DND-41 (cell line): ENCODE measurements around the gene EFCAB11.
A peak's percentile ranks its signal among the peaks of the same experiment; 100 is the strongest.

Experiments
- ATAC-seq: fragments of 200-7000 bp; cut with Tn5 transposase; 3 replicates; pipeline ENCODE4 v1.9.1; 2021; ENCODE audit warnings: low read depth; ENCODE audit not compliant: insufficient read depth
- DNase-seq: peaks from one replicate; pipeline ENCODE4 v3.0.0-alpha.2; 2020
- H2AFZ ChIP-seq: 2 replicates; pipeline ENCODE4 v1.6.0; 2012; ENCODE audit warnings: low read depth, low read length
- H3K27ac ChIP-seq: 2 replicates; pipeline ENCODE4 v1.5.1; 2012; ENCODE audit warnings: low read length, inconsistent platforms
- H3K27me3 ChIP-seq: fragments of 200-600 bp; sonication (generic); 2 replicates; pipeline ENCODE4 v1.6.0; 2012; ENCODE audit warnings: low read length, mild to moderate bottlenecking, inconsistent platforms; ENCODE audit not compliant: insufficient read depth, poor library complexity
- H3K36me3 ChIP-seq: 2 replicates; pipeline ENCODE4 v1.5.1; 2012; ENCODE audit warnings: low read length, inconsistent platforms; ENCODE audit not compliant: insufficient read depth
- H3K4me1 ChIP-seq: 2 replicates; pipeline ENCODE4 v1.5.1; 2012; ENCODE audit warnings: mild to moderate bottlenecking, low read length; ENCODE audit not compliant: insufficient read depth
- H3K4me2 ChIP-seq: 2 replicates; pipeline ENCODE4 v1.6.0; 2012; ENCODE audit warnings: mild to moderate bottlenecking, moderate library complexity, low read length, inconsistent platforms; ENCODE audit not compliant: insufficient read depth
- H3K4me3 ChIP-seq, 2 experiments: fragments of 200-600 bp in 1 of 2; shearing (Covaris generic) in 1 of 2; 2 replicates each; pipeline ENCODE4 v1.5.1; 2012 to 2016; ENCODE audit warnings: inconsistent platforms in 2 of 2, low read length in 2 of 2, mild to moderate bottlenecking in 2 of 2, low read depth in 1 of 2, moderate library complexity in 1 of 2
- H3K79me2 ChIP-seq: 2 replicates; pipeline ENCODE4 v1.6.0; 2012; ENCODE audit warnings: low read length, inconsistent platforms; ENCODE audit not compliant: insufficient read depth
- H3K9ac ChIP-seq: 2 replicates; pipeline ENCODE4 v1.6.0; 2012; ENCODE audit warnings: low read depth, mild to moderate bottlenecking, inconsistent platforms, low read length, moderate library complexity
- H3K9me3 ChIP-seq: 2 replicates; pipeline ENCODE4 v1.5.1; 2012; ENCODE audit warnings: low read length, moderate library complexity, mild to moderate bottlenecking, inconsistent platforms; ENCODE audit not compliant: insufficient read depth, severe bottlenecking
- H4K20me1 ChIP-seq: 2 replicates; pipeline ENCODE4 v1.6.0; 2012; ENCODE audit warnings: low read length; ENCODE audit not compliant: insufficient read depth
- EZH2 ChIP-seq: IDR thresholded peaks from 3 replicates; pipeline ENCODE4 v1.6.1; 2012; ENCODE audit warnings: borderline replicate concordance, low read depth, mild to moderate bottlenecking, moderate library complexity, low read length, inconsistent platforms; ENCODE audit not compliant: severe bottlenecking
- TF ChIP-seq, protein P1 (sequence below): IDR thresholded peaks from 2 replicates; pipeline ENCODE4 v1.5.1; 2012; ENCODE audit warnings: borderline replicate concordance, low read length, moderate library complexity, mild to moderate bottlenecking; ENCODE audit not compliant: poor library complexity, severe bottlenecking; ENCODE audit errors: extremely low read depth

The EFCAB11 gene

DNA sequence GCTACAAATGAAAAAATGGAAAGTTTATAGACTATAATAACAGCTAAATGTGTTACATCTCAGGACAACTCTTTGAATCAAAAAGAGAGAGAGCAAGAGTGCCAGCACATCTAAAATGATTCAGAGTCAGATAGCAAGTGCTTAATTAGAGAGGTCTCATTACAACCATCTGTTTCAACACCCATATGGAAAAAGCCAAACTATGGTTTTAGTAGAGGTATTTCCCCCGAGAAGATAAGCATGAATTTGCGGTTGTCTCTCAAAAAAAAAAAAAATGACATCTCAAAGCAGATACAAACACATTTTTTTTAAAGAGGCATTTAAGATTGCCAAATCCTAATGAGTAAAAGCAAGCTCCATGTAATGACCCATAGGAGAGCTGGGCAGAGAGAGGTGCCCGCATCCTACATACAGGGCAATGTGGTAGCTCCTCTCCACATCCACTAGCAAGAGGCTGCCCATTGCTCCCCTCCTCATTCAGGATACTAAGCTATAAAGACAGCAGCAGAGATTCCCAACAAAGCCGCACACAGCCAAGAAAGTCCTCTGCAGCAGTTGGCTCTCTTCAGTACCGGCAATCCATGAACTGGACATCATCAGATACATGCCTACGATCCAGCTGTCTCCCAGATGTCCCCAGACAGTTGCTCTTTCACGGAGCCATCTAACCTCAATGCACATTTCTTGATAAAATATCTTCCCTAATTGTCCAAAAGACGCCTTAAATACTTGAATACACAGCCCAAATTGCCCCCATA lies 100.4 kb downstream of the EFCAB11 start:
- no peaks in the 10 kb centered on the region for H3K9me3 ChIP-seq
- no peak overlapping the region for H3K27ac ChIP-seq
- H2AFZ ChIP-seq: no peak overlapping the region
- H3K36me3 ChIP-seq: no peaks in the 10 kb centered on the region
- no peak for ATAC-seq
- H3K27me3 ChIP-seq: no peaks in the 10 kb centered on the region
- no peak for DNase-seq
- no peak for TF ChIP-seq EZH2
- TF ChIP-seq, protein P1, sequence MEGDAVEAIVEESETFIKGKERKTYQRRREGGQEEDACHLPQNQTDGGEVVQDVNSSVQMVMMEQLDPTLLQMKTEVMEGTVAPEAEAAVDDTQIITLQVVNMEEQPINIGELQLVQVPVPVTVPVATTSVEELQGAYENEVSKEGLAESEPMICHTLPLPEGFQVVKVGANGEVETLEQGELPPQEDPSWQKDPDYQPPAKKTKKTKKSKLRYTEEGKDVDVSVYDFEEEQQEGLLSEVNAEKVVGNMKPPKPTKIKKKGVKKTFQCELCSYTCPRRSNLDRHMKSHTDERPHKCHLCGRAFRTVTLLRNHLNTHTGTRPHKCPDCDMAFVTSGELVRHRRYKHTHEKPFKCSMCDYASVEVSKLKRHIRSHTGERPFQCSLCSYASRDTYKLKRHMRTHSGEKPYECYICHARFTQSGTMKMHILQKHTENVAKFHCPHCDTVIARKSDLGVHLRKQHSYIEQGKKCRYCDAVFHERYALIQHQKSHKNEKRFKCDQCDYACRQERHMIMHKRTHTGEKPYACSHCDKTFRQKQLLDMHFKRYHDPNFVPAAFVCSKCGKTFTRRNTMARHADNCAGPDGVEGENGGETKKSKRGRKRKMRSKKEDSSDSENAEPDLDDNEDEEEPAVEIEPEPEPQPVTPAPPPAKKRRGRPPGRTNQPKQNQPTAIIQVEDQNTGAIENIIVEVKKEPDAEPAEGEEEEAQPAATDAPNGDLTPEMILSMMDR: no peak
- no peaks in the 10 kb centered on the region for H4K20me1 ChIP-seq
- no peak overlapping the region for H3K9ac ChIP-seq
- no peaks in the 10 kb centered on the region for H3K4me1 ChIP-seq
- no peak overlapping the region for H3K4me2 ChIP-seq
- H3K79me2 ChIP-seq: no peaks in the 10 kb centered on the region
- H3K4me3 ChIP-seq: no peak overlapping the region

DNA sequence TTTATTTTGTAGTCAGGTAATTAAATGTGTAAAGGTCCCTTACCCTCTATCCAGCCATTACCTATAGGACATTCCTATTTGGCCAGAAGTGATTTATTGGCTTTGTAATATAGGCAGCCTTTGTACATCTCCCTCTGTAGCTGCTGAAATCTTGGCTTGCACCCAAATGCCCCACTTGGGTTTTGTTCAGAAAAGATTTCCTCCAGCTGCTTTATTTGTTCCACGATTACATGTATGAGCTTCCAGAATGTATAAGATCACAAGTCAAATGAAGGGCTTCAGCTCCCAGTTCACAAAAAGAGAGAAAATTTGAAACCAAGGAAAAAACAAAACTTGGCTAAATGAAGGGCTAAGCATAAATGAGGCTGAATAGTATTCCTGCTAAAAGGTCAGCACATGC lies 103.4 kb downstream of the EFCAB11 start:
- H3K9me3 ChIP-seq: no peaks in the 10 kb centered on the region
- no peaks in the 10 kb centered on the region for H3K4me1 ChIP-seq
- no peak overlapping the region for H3K27ac ChIP-seq
- no peak overlapping the region for H3K9ac ChIP-seq
- no peaks in the 10 kb centered on the region for H3K27me3 ChIP-seq
- TF ChIP-seq EZH2: no peak
- TF ChIP-seq, protein P1: no peak
- no peaks in the 10 kb centered on the region for H4K20me1 ChIP-seq
- H3K4me3 ChIP-seq: no peak overlapping the region
- no peak overlapping the region for H2AFZ ChIP-seq
- no peak overlapping the region for H3K4me2 ChIP-seq
- no peaks in the 10 kb centered on the region for H3K79me2 ChIP-seq
- H3K36me3 ChIP-seq: no peaks in the 10 kb centered on the region
- ATAC-seq (no peak), DNase-seq (no peak)

DNA sequence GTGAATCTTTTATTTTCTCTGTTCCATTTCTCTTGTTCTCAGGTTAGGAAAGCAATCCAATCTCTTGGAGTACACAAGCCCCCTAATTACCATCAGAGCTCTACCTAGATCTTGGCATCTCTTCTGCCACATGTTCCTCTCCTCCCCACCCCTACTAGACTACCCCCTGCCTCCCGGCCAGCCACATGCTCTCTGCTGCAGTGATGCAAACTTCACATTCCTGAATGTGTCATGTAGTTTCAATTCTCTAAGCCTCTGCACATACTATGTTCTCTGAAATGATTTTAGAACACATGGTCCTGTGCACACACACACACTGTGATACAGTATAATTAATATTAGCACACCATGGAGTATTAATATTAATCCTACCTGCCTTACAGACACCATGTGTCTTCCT lies 104.6 kb downstream of the EFCAB11 start:
- TF ChIP-seq, protein P1: no peak
- no peak for TF ChIP-seq EZH2
- H3K27ac ChIP-seq: no peak overlapping the region
- no peak overlapping the region for H3K4me2 ChIP-seq
- no peaks in the 10 kb centered on the region for H4K20me1 ChIP-seq
- H2AFZ ChIP-seq: no peak overlapping the region
- no peak overlapping the region for H3K9ac ChIP-seq
- H3K79me2 ChIP-seq: no peaks in the 10 kb centered on the region
- H3K4me1 ChIP-seq: no peaks in the 10 kb centered on the region
- no peak for ATAC-seq
- no peaks in the 10 kb centered on the region for H3K9me3 ChIP-seq
- H3K4me3 ChIP-seq: no peak overlapping the region
- DNase-seq: no peak
- H3K27me3 ChIP-seq: no peaks in the 10 kb centered on the region
- no peaks in the 10 kb centered on the region for H3K36me3 ChIP-seq

DNA sequence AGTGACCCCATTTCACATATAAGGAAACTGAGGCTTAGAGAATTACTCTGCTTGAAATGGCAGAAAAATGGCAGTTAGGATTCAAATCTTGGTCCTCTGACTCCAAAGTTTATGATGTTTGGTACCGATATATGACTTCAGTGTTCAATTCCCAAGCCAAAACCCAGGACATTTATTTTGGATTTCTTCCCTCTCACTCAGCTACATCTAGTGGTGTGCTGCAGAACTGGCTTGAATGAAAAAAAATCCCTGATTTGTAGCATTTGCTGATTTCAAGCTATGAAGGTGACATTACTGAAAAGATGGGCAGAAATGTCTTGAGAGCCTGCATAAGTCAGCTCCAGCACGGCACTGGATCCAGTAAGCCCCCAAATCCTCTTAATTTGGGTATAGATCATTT lies 106.4 kb downstream of the EFCAB11 start:
- Histone ChIP-seq H3K9me3 (no peaks in the 10 kb centered on the region), H4K20me1 (no peaks in the 10 kb centered on the region), H3K27ac (no peak overlapping the region), H3K4me3 (no peak overlapping the region), H2AFZ (no peak overlapping the region), H3K4me2 (no peak overlapping the region), H3K4me1 (no peaks in the 10 kb centered on the region), H3K36me3 (no peaks in the 10 kb centered on the region), H3K27me3 (no peaks in the 10 kb centered on the region), H3K9ac (no peak overlapping the region), H3K79me2 (no peaks in the 10 kb centered on the region)
- TF ChIP-seq EZH2: no peak
- TF ChIP-seq, protein P1: peak; percentile 32
- no peak for ATAC-seq
- DNase-seq: no peak
